ENCODE measurements around the gene LZIC.

- TF ChIP-seq CBX2 (IDR thresholded peaks at IDR 0.05; ENCODE audit: low read depth, low read length) (no peak), CBX2 (CRISPR knock-in tag; IDR thresholded peaks at IDR 0.05; ENCODE audit: low read depth) (no peak), GRHL1 (CRISPR knock-in tag; conservative IDR thresholded peaks at IDR 0.05) (no peak), ZNF550 (CRISPR knock-in tag; IDR thresholded peaks at IDR 0.05; ENCODE audit: borderline replicate concordance) (no peak), EZH2 (conservative IDR thresholded peaks at IDR 0.05; ENCODE audit: low read depth, low read length) (no peak)
- TF ChIP-seq, protein P1, sequence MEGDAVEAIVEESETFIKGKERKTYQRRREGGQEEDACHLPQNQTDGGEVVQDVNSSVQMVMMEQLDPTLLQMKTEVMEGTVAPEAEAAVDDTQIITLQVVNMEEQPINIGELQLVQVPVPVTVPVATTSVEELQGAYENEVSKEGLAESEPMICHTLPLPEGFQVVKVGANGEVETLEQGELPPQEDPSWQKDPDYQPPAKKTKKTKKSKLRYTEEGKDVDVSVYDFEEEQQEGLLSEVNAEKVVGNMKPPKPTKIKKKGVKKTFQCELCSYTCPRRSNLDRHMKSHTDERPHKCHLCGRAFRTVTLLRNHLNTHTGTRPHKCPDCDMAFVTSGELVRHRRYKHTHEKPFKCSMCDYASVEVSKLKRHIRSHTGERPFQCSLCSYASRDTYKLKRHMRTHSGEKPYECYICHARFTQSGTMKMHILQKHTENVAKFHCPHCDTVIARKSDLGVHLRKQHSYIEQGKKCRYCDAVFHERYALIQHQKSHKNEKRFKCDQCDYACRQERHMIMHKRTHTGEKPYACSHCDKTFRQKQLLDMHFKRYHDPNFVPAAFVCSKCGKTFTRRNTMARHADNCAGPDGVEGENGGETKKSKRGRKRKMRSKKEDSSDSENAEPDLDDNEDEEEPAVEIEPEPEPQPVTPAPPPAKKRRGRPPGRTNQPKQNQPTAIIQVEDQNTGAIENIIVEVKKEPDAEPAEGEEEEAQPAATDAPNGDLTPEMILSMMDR (CRISPR knock-in tag; IDR thresholded peaks at IDR 0.05), result no peak
These were observed 41.1 kb downstream of the LZIC start for GRCh38 chr1:9902060-9902452.
